ACC112 (cell line): ENCODE results near the gene SLX9.

Source experiments
- H2AFZ ChIP-seq: fragments of 200-600 bp; sonication (generic); one replicate; pipeline ENCODE4 v1.6.0; 2017; ENCODE audit warnings: antibody characterized with exemption, low read length; ENCODE audit not compliant: unreplicated experiment
- H3K27ac ChIP-seq: fragments of 200-600 bp; sonication (generic); 2 replicates; pipeline ENCODE4 v1.5.1; 2014; ENCODE audit warnings: low read depth, mild to moderate bottlenecking, antibody characterized with exemption, low read length, moderate library complexity
- H3K27me3 ChIP-seq: fragments of 200-600 bp; sonication (generic); 2 replicates; pipeline ENCODE4 v1.6.1; 2014; ENCODE audit warnings: mild to moderate bottlenecking, antibody characterized with exemption, low read length, moderate library complexity, mixed read lengths; ENCODE audit not compliant: insufficient read depth
- H3K36me3 ChIP-seq: fragments of 200-600 bp; sonication (generic); 2 replicates; pipeline ENCODE4 v1.6.1; 2016; ENCODE audit warnings: mild to moderate bottlenecking, antibody characterized with exemption, low read length, moderate library complexity, mixed read lengths; ENCODE audit not compliant: insufficient read depth
- H3K4me1 ChIP-seq: fragments of 200-600 bp; sonication (generic); one replicate; pipeline ENCODE4 v1.6.1; 2016; ENCODE audit warnings: low read length, mixed read lengths; ENCODE audit not compliant: insufficient read depth, unreplicated experiment, control insufficient read depth
- H3K4me3 ChIP-seq: fragments of 200-600 bp; sonication (generic); 2 replicates; pipeline ENCODE4 v1.5.1; 2014; ENCODE audit warnings: mild to moderate bottlenecking, low read depth, low read length
- H3K79me2 ChIP-seq: fragments of 200-600 bp; sonication (generic); one replicate; pipeline ENCODE4 v1.6.0; 2016; ENCODE audit warnings: low read length; ENCODE audit not compliant: control insufficient read depth, unreplicated experiment, insufficient read depth

Gene SLX9

GRCh38 chr21:44932408-44933181, 7.2 kb upstream of the SLX9 start:
- no peaks in the 10 kb centered on the region for H3K36me3 ChIP-seq
- H3K27me3 ChIP-seq: peaks cover 14% of the 10 kb centered on the region
- no peak overlapping the region for H2AFZ ChIP-seq
- H3K4me1 ChIP-seq: peaks cover 30% of the 10 kb centered on the region
- H3K79me2 ChIP-seq: no peaks in the 10 kb centered on the region
- H3K27ac ChIP-seq: no peak overlapping the region
- H3K4me3 ChIP-seq: peak overlapping the region; percentile 62

- Histone ChIP-seq H3K4me1 (peaks cover 24% of the 10 kb centered on the region), H3K79me2 (no peaks in the 10 kb centered on the region), H3K36me3 (no peaks in the 10 kb centered on the region), H2AFZ (no peak overlapping the region), H3K27ac (no peak overlapping the region), H3K27me3 (peaks cover 14% of the 10 kb centered on the region), H3K4me3 (no peak overlapping the region)
Observed at GRCh38 chr21:44933199-44933917, 6.5 kb upstream of the SLX9 start.

- Histone ChIP-seq H2AFZ (no peak overlapping the region), H3K4me1 (peaks cover 25% of the 10 kb centered on the region), H3K36me3 (no peaks in the 10 kb centered on the region), H3K27ac (no peak overlapping the region), H3K4me3 (no peak overlapping the region), H3K79me2 (peaks cover 2% of the 10 kb centered on the region), H3K27me3 (peaks cover 14% of the 10 kb centered on the region)
Observed at GRCh38 chr21:44933918-44934260, 5.9 kb upstream of the SLX9 start.

- Histone ChIP-seq H3K79me2 (peaks cover 6% of the 10 kb centered on the region), H3K27ac (no peak overlapping the region), H2AFZ (no peak overlapping the region), H3K27me3 (peaks cover 14% of the 10 kb centered on the region), H3K4me1 (peaks cover 25% of the 10 kb centered on the region), H3K36me3 (no peaks in the 10 kb centered on the region), H3K4me3 (no peak overlapping the region)
Observed at GRCh38 chr21:44934276-44934675, 5.6 kb upstream of the SLX9 start.

- Histone ChIP-seq H3K4me3 (no peak overlapping the region), H3K79me2 (peaks cover 7% of the 10 kb centered on the region), H3K27ac (no peak overlapping the region), H3K36me3 (no peaks in the 10 kb centered on the region), H3K4me1 (peaks cover 24% of the 10 kb centered on the region), H2AFZ (no peak overlapping the region), H3K27me3 (peaks cover 14% of the 10 kb centered on the region)
Observed at GRCh38 chr21:44934797-44935532, 4.9 kb upstream of the SLX9 start.

GRCh38 chr21:44935533-44935927, 4.3 kb upstream of the SLX9 start:
- no peak overlapping the region for H2AFZ ChIP-seq
- H3K27ac ChIP-seq: no peak overlapping the region
- H3K27me3 ChIP-seq: peaks cover 14% of the 10 kb centered on the region
- peaks cover 21% of the 10 kb centered on the region for H3K4me1 ChIP-seq
- peaks cover 12% of the 10 kb centered on the region for H3K79me2 ChIP-seq
- H3K36me3 ChIP-seq: no peaks in the 10 kb centered on the region
- no peak overlapping the region for H3K4me3 ChIP-seq

GRCh38 chr21:44938772-44939531, 877 bp upstream of the SLX9 start:
- Histone ChIP-seq H3K27ac (no peak overlapping the region), H3K36me3 (no peaks in the 10 kb centered on the region), H3K27me3 (no peaks in the 10 kb centered on the region), H2AFZ (peak overlapping the region; percentile 97), H3K4me1 (peaks cover 20% of the 10 kb centered on the region), H3K4me3 (peak overlapping the region; percentile 100), H3K79me2 (peaks cover 39% of the 10 kb centered on the region)

- H3K27ac ChIP-seq: no peak overlapping the region
- peak overlapping the region; percentile 20 for H2AFZ ChIP-seq
- H3K4me1 ChIP-seq: peaks cover 20% of the 10 kb centered on the region
- H3K79me2 ChIP-seq: peaks cover 40% of the 10 kb centered on the region
- no peaks in the 10 kb centered on the region for H3K36me3 ChIP-seq
- no peaks in the 10 kb centered on the region for H3K27me3 ChIP-seq
- peak overlapping the region; percentile 100 for H3K4me3 ChIP-seq
Observed at GRCh38 chr21:44940116-44940631, 345 bp downstream of the SLX9 start.

GRCh38 chr21:44941567-44941966, 1.7 kb downstream of the SLX9 start:
- no peaks in the 10 kb centered on the region for H3K36me3 ChIP-seq
- H2AFZ ChIP-seq: no peak overlapping the region
- peak overlapping the region; percentile 14; the same call in 1 of the 2 replicates for H3K4me3 ChIP-seq
- H3K27me3 ChIP-seq: no peaks in the 10 kb centered on the region
- peaks cover 50% of the 10 kb centered on the region for H3K79me2 ChIP-seq
- H3K27ac ChIP-seq: no peak overlapping the region
- H3K4me1 ChIP-seq: peaks cover 20% of the 10 kb centered on the region

- H3K4me3 ChIP-seq: no peak overlapping the region
- no peak overlapping the region for H2AFZ ChIP-seq
- H3K4me1 ChIP-seq: peaks cover 26% of the 10 kb centered on the region
- no peaks in the 10 kb centered on the region for H3K36me3 ChIP-seq
- no peaks in the 10 kb centered on the region for H3K27me3 ChIP-seq
- no peak overlapping the region for H3K27ac ChIP-seq
- H3K79me2 ChIP-seq: peaks cover 60% of the 10 kb centered on the region
Observed at GRCh38 chr21:44942566-44942965, 2.7 kb downstream of the SLX9 start.
